ENCODE measurements around the gene CPEB3.
"Not testable (repeated sequence)": the region's sequence is repeated elsewhere in the genome, so short reads cannot be mapped to it uniquely, and the experiment has no call there.

The CPEB3 gene

GRCh38 chr10:92290837-92291615 is at the start of gene CPEB3, which contains the start of gene MARCHF5:
Gene CPEB3 (minus strand): TSS chr10:92291078. CDS start chr10:92240350, 50,728 bp downstream.
Gene MARCHF5 (plus strand): TSS chr10:92291167. CDS start chr10:92291495, 328 bp downstream.
- in situ Hi-C loops (cut with MboI; ENCODE audit: low sequenced_read_pairs), result no loop called here

GRCh38 chr10:92329927-92330326 is 39.0 kb upstream of the CPEB3 start:
- in situ Hi-C loops (cut with MboI; ENCODE audit: low sequenced_read_pairs), result not testable (repeated sequence)

GRCh38 chr10:92328993-92329392 is 38.1 kb upstream of the CPEB3 start:
- in situ Hi-C loops (cut with MboI; ENCODE audit: low sequenced_read_pairs), result no loop called here

GRCh38 chr10:92327445-92328433 is 36.9 kb upstream of the CPEB3 start:
- in situ Hi-C loops (cut with MboI; ENCODE audit: low sequenced_read_pairs), result no loop called here

- in situ Hi-C loops (cut with MboI; ENCODE audit: low sequenced_read_pairs), result no loop called here
These were observed 32.2 kb upstream of the CPEB3 start for GRCh38 chr10:92323079-92323478.

- in situ Hi-C loops (cut with MboI; ENCODE audit: low sequenced_read_pairs), result no loop called here
These were observed 25.7 kb upstream of the CPEB3 start for GRCh38 chr10:92316610-92317009.

GRCh38 chr10:92313750-92314149 is 22.9 kb upstream of the CPEB3 start:
- in situ Hi-C loops (cut with MboI; ENCODE audit: low sequenced_read_pairs), result no loop called here

- in situ Hi-C loops (cut with MboI; ENCODE audit: low sequenced_read_pairs), result no loop called here
These were observed 18.4 kb upstream of the CPEB3 start for GRCh38 chr10:92309272-92309671.

GRCh38 chr10:92305133-92306072 is 14.5 kb upstream of the CPEB3 start:
- in situ Hi-C loops (cut with MboI; ENCODE audit: low sequenced_read_pairs), result no loop called here

- in situ Hi-C loops (cut with MboI; ENCODE audit: low sequenced_read_pairs), result no loop called here
These were observed 13.2 kb upstream of the CPEB3 start for GRCh38 chr10:92304061-92304460.

- in situ Hi-C loops (cut with MboI; ENCODE audit: low sequenced_read_pairs), result no loop called here
These were observed 12.2 kb upstream of the CPEB3 start for GRCh38 chr10:92303096-92303495.

- in situ Hi-C loops (cut with MboI; ENCODE audit: low sequenced_read_pairs), result no loop called here
These were observed 7.6 kb upstream of the CPEB3 start for GRCh38 chr10:92298487-92298886.

GRCh38 chr10:92291921-92292845 is 1.3 kb upstream of the CPEB3 start:
- in situ Hi-C loops (cut with MboI; ENCODE audit: low sequenced_read_pairs), result no loop called here

GRCh38 chr10:92291616-92291865 is 663 bp upstream of the CPEB3 start:
- in situ Hi-C loops (cut with MboI; ENCODE audit: low sequenced_read_pairs), result no loop called here

GRCh38 chr10:92290076-92290836 is 622 bp downstream of the CPEB3 start:
- in situ Hi-C loops (cut with MboI; ENCODE audit: low sequenced_read_pairs), result no loop called here

- in situ Hi-C loops (cut with MboI; ENCODE audit: low sequenced_read_pairs), result no loop called here
These were observed 6.7 kb downstream of the CPEB3 start for GRCh38 chr10:92284112-92284704.

- in situ Hi-C loops (cut with MboI; ENCODE audit: low sequenced_read_pairs), result no loop called here
These were observed 11.7 kb downstream of the CPEB3 start for GRCh38 chr10:92278996-92279696.

- in situ Hi-C loops (cut with MboI; ENCODE audit: low sequenced_read_pairs), result no loop called here
These were observed 16.8 kb downstream of the CPEB3 start for GRCh38 chr10:92274071-92274470.
